Activated T-cell treated with anti-CD3 and anti-CD28 coated beads, Interleukin-2, amount 50 U/mL, for 1 hour (primary cell): ENCODE results near the gene ARHGDIA.
"Not testable (repeated sequence)": the region's sequence is repeated elsewhere in the genome, so short reads cannot be mapped to it uniquely, and the experiment has no call there.

Source experiments
- DNase-seq: peaks from one replicate; pipeline ENCODE4 v3.0.0-alpha.2; 2020

The ARHGDIA gene

GRCh38 chr17:81841866-81842265, 29.3 kb downstream of the ARHGDIA start:
- DNase-seq: no peak

- DNase-seq: no peak
Measured at GRCh38 chr17:81840826-81841778, 30.0 kb downstream of the ARHGDIA start.

GRCh38 chr17:81840059-81840458, 31.1 kb downstream of the ARHGDIA start:
- DNase-seq: not testable (repeated sequence)

- no peak for DNase-seq
Measured at GRCh38 chr17:81839301-81839700, 31.8 kb downstream of the ARHGDIA start.

- no peak for DNase-seq
Measured at GRCh38 chr17:81838753-81839255, 32.3 kb downstream of the ARHGDIA start.

GRCh38 chr17:81837641-81838040, 33.5 kb downstream of the ARHGDIA start:
- no peak for DNase-seq

- no peak for DNase-seq
Measured at GRCh38 chr17:81834831-81835267, 36.3 kb downstream of the ARHGDIA start, which contains the start of gene PPP1R27. Gene PPP1R27 (minus strand): TSS chr17:81835050. CDS start chr17:81834953, 97 bp downstream.

GRCh38 chr17:81833921-81834830, 37.0 kb downstream of the ARHGDIA start:
- DNase-seq: no peak

GRCh38 chr17:81833160-81833920, 37.8 kb downstream of the ARHGDIA start, which contains the start of gene MCRIP1:
Gene MCRIP1 (minus strand): TSS chr17:81833291. CDS start chr17:81824506, 8,785 bp downstream.
- peak; percentile 94 for DNase-seq

- no peak for DNase-seq
Measured at GRCh38 chr17:81832608-81833159, 38.5 kb downstream of the ARHGDIA start.

- DNase-seq: peak; percentile 54
Measured at GRCh38 chr17:81831957-81832607, 39.1 kb downstream of the ARHGDIA start.

GRCh38 chr17:81831563-81831956, 39.6 kb downstream of the ARHGDIA start:
- DNase-seq: no peak

GRCh38 chr17:81829858-81830257, 41.3 kb downstream of the ARHGDIA start:
- DNase-seq: no peak

GRCh38 chr17:81828656-81829055, 42.5 kb downstream of the ARHGDIA start:
- no peak for DNase-seq

GRCh38 chr17:81825841-81826466, 45.2 kb downstream of the ARHGDIA start:
- no peak for DNase-seq

GRCh38 chr17:81824595-81824994, 46.5 kb downstream of the ARHGDIA start:
- DNase-seq: no peak

GRCh38 chr17:81823820-81824550, 47.2 kb downstream of the ARHGDIA start:
- no peak for DNase-seq

- DNase-seq: no peak
Measured at GRCh38 chr17:81822996-81823819, 47.9 kb downstream of the ARHGDIA start.

- no peak for DNase-seq
Measured at GRCh38 chr17:81822312-81822637, 48.9 kb downstream of the ARHGDIA start.
